GM20431 (cell line): Measurements from ENCODE around the gene ZNF804A.
"Not testable (repeated sequence)": the region's sequence is repeated elsewhere in the genome, so short reads cannot be mapped to it uniquely, and the experiment has no call there.

Source experiments
- in situ Hi-C: fragments of 300-500 bp; cut with MseI, MboI; formaldehyde crosslinking; loops from one replicate; pipeline ENCODE4 v1.15.0; 2020; ENCODE audit warnings: low sequenced_read_pairs; ENCODE audit not compliant: unreplicated experiment

The ZNF804A gene

GRCh38 chr2:184696644-184697043 lies 98.3 kb downstream of the ZNF804A start:
- in situ Hi-C loops = no loop called here

DNA sequence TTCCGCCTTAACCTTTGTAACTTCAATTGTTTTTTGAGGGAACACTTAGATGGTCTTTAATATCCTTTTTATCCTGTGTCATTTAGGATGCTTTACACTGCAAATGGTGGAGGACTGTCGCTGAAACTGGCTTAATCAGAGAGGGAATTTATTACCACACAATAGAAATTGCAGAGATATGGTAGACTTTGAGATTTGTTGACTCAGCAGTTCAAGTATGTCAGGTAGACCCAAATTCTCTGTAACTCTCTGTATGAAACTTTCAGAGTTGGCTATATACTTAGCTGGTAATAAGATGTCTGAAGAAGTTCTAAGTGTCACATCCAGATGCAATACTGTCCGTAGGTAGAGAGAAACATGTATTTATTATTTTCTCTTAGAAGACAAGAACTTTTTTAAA lies 100.1 kb downstream of the ZNF804A start:
- in situ Hi-C loops = no loop called here

- in situ Hi-C loops = no loop called here
Measured at GRCh38 chr2:184721881-184722280, 123.6 kb downstream of the ZNF804A start.

DNA sequence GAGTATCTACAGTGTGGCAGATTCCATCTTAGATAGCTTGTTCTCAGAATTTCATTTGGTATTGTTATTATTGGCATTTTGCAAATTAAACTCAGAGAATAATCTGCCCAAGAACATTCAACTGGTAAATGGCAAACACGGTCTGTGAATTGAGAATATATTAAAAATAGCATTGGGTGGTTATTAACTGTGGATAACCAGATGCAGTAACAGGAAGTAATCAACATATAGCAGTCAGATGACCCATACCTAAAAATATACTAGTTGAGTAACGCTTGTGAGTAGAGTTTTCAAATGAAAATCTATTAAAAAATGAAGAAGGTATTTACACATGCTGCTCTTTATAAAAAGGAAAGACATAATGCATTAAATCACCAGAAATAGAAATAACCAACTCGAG lies 129.5 kb downstream of the ZNF804A start:
- in situ Hi-C loops = no loop called here

- in situ Hi-C loops = no loop called here
Measured at GRCh38 chr2:184728411-184728810, 130.1 kb downstream of the ZNF804A start.

DNA sequence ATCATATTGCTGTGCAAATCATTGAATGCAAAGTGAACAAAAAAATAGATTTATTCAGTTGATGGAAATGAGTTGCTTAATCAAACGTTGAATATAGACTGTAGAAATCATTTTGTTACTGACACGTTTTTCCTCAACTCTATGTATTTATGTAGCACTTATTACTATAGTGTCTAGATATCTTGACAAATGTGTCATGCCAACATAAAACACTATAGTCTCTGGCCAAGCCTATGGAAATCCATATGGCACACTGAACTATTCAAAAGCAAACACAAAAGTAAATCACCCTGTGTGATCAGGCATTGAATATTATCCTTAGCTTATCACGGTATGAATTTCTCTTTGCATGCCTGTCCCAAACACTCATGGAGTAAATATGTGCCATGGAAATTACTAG lies 131.3 kb downstream of the ZNF804A start:
- in situ Hi-C loops = no loop called here

DNA sequence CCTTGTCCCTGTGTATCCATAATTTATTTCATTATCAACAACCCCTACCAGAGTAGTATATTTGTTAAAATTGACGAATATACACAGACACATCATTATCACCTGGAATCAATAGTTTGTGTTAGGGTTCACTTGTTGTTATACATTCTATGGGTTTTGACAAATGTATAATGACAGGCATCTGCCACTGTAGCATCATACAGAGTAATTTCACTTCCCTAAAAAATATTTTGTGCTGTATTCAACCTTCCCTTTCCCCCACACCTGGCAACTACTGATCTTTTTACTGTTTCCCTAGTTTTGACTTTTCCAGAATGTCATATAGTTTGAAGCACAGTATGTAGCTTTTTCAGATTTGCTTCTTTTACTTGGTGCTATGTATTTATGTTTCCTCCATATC lies 132.0 kb downstream of the ZNF804A start:
- in situ Hi-C loops = no loop called here

DNA sequence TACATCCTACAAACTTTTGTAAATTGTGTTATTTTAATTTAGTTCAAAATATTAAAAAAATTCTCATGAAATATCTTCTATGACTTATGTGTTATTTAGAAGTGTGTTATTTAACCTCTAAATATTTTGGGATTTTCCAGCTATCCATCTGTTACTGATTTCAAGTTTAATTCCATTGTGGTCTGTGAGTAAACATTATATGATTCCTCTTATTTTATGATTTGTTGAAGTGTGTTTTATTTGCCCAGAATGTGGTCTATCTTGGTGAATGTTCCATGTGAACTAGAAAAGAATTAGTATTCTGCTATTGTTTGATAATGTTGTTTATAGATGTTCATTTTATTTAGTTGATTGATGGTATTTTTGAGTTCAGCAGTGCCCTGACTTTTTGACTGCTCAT lies 136.0 kb downstream of the ZNF804A start:
- in situ Hi-C loops = no loop called here

GRCh38 chr2:184735611-184736010 lies 137.3 kb downstream of the ZNF804A start:
- in situ Hi-C loops = no loop called here

- in situ Hi-C loops = no loop called here
Measured at GRCh38 chr2:184743096-184743495, 144.8 kb downstream of the ZNF804A start.

GRCh38 chr2:184756161-184756560 lies 157.8 kb downstream of the ZNF804A start:
- in situ Hi-C loops = no loop called here

GRCh38 chr2:184756885-184757284 lies 158.6 kb downstream of the ZNF804A start:
- in situ Hi-C loops = no loop called here

DNA sequence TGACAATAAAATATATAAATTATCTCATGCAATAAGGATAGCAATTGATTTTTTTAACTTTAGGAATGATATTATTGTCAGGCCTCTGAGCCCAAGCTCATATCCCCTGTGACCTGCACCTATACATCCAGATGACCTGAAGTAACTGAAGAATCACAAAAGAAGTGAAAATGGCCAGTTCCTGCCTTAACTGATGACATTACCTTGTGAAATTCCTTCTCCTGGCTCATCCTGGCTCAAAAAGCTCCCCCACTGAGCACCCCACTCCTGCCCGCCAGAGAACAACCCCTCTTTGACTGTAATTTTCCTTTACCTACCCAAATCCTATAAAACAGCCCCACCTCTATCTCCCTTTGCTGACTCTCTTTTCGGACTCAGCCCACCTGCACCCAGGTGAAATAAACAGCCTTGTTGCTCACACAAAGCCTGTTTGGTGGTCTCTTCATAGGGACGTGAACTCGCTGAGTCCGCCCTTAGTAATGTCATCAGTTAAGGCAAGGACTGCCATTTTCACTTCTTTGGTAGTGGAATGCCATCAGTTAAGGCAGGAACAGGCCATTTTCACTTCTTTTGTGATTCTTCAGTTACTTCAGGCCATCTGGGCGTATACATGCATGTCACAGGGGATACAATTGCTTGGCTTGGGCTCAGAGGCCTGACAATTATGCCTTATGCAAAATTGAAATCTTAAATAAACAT lies 161.4 kb downstream of the ZNF804A start:
- in situ Hi-C loops = not testable (repeated sequence)

DNA sequence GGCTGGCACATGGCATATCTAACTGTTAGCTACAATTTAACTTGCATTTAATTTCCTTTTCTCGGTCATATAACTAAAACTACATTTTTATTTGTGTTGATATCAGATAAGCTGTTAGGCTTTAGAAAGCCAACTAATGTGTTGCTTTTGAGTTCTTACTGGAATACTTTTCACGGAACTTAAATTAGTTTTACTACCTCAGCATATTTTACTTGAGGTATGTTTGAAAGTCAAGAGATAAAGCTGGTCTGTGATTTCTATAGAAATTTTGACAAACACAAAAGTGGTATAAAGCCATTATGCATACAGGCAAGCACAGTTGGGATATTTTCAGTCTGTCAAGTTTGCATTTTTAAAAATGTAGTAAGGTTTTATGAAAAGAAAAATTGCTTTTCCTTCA lies 162.6 kb downstream of the ZNF804A start:
- in situ Hi-C loops = no loop called here

GRCh38 chr2:184765112-184765895 lies 167.0 kb downstream of the ZNF804A start:
- in situ Hi-C loops = no loop called here

GRCh38 chr2:184767059-184767458 lies 168.7 kb downstream of the ZNF804A start:
- in situ Hi-C loops = no loop called here

- in situ Hi-C loops = no loop called here
Measured at GRCh38 chr2:184769023-184769422, 170.7 kb downstream of the ZNF804A start.

GRCh38 chr2:184769686-184770085 lies 171.4 kb downstream of the ZNF804A start:
- in situ Hi-C loops = no loop called here

DNA sequence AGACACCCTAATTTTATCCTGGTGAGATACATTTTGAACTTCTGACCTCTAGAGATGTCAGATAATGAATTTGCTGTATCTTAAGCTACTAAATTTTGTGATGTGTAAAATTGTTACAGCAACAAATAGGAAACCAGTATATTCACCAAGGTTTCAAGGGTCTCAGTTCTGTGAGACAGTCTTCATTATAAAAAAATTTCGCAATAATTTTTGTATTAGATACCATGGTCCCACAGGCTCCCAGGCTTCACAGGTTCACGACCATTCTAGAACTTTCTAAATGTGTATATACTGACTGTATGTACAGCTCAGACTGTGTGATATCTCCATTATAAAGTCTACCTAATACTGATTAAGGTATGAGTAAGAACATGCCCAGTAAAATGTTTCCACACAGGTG lies 181.4 kb downstream of the ZNF804A start:
- in situ Hi-C loops = no loop called here

GRCh38 chr2:184780384-184780783 lies 182.1 kb downstream of the ZNF804A start:
- in situ Hi-C loops = no loop called here

DNA sequence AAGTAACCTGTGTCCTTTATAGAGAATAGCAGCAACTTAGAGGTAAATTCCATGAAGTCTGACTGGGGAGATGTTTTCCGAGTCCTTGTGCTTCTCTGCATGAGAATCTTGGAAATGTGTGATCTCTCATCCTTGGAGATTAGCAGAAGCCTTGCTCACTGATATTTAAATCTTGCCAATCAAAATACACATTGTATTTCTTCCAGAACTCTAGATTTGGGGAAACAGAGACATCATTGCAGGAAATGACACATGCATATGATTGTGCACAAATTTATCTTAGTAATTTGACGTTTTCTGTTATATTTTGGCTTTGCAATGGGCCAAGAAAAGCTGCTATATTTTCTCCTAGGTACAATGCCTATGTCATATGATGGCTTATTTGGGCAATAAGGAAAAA lies 182.6 kb downstream of the ZNF804A start:
- in situ Hi-C loops = no loop called here

GRCh38 chr2:184783576-184783975 lies 185.2 kb downstream of the ZNF804A start:
- in situ Hi-C loops = no loop called here
